ENCODE results near the gene MACF1.

MACF1 gene

DNA sequence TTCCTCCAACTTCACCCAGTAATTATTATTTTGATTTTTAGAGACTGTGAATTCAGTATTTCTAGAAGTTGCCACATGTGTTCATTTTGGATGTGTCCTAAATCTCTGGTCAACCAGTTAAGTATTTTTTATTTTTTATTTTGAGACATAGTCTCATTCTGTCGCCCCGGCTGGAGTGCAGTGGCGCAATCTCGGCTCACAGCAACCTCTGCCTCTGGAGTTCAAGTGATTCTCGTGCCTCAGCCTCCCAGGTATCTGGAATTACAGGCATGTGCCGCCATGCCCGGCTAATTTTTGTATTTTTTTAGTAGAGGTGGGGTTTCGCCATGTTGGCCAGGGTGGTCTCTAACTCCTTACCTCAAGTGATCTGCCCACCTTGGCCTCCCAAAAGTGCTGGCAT, 8.0 kb downstream of the MACF1 start:
- DNase-seq (ENCODE audit: low spot score), result no peak
- no peak for TF ChIP-seq CTCF (IDR thresholded peaks at IDR 0.05; ENCODE audit: borderline replicate concordance, control extremely low read depth, extremely low read depth, insufficient read depth, missing control alignments)
- in situ Hi-C loops (cut with MboI; ENCODE audit: low sequenced_read_pairs, unreplicated experiment), result no loop called here

DNA sequence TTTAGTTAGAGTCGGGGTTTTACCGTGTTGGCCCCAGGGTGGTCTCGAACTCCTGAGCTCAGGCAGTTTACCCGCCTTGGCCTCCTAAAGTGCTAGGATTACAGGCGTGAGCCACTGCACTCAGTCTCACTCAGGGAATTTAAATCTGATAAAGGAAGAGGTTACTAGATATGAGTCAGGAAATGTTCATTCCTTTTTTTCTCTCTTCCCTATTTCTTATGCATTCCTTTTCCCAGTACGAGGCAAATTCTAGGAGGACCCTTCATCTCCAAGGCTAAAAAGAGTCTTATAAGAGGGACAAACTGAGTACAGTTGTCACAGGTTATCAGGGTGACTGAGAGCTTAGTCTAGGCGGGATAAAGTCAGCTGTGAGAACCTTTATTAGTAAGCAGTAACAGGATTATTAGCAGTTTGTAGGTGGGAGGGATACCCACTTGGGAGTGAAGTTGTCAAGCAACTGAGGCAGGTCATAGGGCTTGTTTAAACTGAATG, 9.1 kb downstream of the MACF1 start:
- no peak for DNase-seq (ENCODE audit: low spot score)
- TF ChIP-seq CTCF (IDR thresholded peaks at IDR 0.05; ENCODE audit: borderline replicate concordance, control extremely low read depth, extremely low read depth, insufficient read depth, missing control alignments), result no peak
- in situ Hi-C loops (cut with MboI; ENCODE audit: low sequenced_read_pairs, unreplicated experiment), result no loop called here

- no peak for DNase-seq (ENCODE audit: low spot score)
- in situ Hi-C loops (cut with MboI; ENCODE audit: low sequenced_read_pairs, unreplicated experiment), result no loop called here
- no peak for TF ChIP-seq CTCF (IDR thresholded peaks at IDR 0.05; ENCODE audit: borderline replicate concordance, control extremely low read depth, extremely low read depth, insufficient read depth, missing control alignments)
These were observed 9.7 kb downstream of the MACF1 start for GRCh38 chr1:39214021-39214713.

DNA sequence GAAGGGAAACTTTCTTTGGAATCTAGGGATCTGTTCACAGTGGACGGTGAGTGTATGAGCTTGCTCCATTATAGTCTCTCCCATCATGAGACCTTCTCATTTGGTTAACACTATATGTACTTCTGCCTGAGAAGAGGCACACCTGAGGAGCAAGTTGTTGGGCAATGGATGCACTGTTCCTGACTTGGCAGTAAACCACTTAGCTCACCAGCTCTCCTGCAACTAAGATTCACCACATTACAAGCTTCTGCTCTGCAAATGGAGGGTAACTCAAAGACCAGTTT, 10.2 kb downstream of the MACF1 start:
- no peak for DNase-seq (ENCODE audit: low spot score)
- in situ Hi-C loops (cut with MboI; ENCODE audit: low sequenced_read_pairs, unreplicated experiment), result no loop called here
- no peak for TF ChIP-seq CTCF (IDR thresholded peaks at IDR 0.05; ENCODE audit: borderline replicate concordance, control extremely low read depth, extremely low read depth, insufficient read depth, missing control alignments)

- DNase-seq (ENCODE audit: low spot score), result peak; percentile 75
- no peak for TF ChIP-seq CTCF (IDR thresholded peaks at IDR 0.05; ENCODE audit: borderline replicate concordance, control extremely low read depth, extremely low read depth, insufficient read depth, missing control alignments)
- in situ Hi-C loops (cut with MboI; ENCODE audit: low sequenced_read_pairs, unreplicated experiment), result no loop called here
These were observed 10.7 kb downstream of the MACF1 start for GRCh38 chr1:39214998-39215873.

DNA sequence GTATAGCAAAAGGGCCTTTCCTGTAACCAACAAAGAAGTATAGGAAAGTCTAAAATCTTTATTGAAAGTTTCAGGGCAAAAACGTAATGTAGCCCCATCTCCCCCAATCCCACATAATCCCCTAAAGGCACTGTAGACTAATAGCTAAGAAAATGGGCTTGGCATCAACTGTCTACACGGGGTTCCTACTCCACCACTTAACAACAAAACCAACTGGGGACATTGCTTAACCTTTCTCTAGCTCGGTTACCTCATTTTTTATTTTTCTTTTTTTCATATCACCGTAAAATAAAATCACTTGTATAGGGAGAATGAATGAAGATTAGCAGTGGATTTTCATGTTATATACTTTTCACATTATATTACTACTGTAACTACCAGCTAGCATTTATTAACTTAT, 12.3 kb downstream of the MACF1 start:
- DNase-seq (ENCODE audit: low spot score), result no peak
- no peak for TF ChIP-seq CTCF (IDR thresholded peaks at IDR 0.05; ENCODE audit: borderline replicate concordance, control extremely low read depth, extremely low read depth, insufficient read depth, missing control alignments)
- in situ Hi-C loops (cut with MboI; ENCODE audit: low sequenced_read_pairs, unreplicated experiment), result no loop called here

Measured in GM13976 (cell line).